ENCODE results near the gene UHMK1.

Gene UHMK1

GRCh38 chr1:162530988-162531319 lies 33.3 kb downstream of the UHMK1 start:
- DNase-seq, result no peak

DNA sequence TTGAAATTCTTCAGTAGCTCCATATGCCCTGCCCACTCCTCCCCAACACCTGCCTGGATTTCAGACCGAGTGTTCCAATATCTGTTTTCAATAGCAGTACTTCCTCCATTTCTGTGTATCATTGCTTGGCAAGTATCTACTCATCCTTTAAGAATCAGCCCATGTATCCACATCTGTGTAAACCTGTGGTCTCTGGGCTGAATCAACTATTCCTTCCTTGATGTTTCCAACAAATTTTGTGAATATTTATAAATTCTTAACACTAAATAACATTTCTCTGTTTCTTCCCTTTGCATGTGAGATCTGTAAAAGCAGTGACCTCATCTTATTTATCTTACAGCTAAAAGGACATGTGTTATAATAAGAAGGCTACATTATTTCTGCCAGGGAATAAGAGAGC lies 37.9 kb downstream of the UHMK1 start:
- DNase-seq, result no peak

- DNase-seq, result no peak
Observed at GRCh38 chr1:162536511-162536910, 38.9 kb downstream of the UHMK1 start.

- DNase-seq, result no peak
Observed at GRCh38 chr1:162537216-162537615, 39.6 kb downstream of the UHMK1 start.

DNA sequence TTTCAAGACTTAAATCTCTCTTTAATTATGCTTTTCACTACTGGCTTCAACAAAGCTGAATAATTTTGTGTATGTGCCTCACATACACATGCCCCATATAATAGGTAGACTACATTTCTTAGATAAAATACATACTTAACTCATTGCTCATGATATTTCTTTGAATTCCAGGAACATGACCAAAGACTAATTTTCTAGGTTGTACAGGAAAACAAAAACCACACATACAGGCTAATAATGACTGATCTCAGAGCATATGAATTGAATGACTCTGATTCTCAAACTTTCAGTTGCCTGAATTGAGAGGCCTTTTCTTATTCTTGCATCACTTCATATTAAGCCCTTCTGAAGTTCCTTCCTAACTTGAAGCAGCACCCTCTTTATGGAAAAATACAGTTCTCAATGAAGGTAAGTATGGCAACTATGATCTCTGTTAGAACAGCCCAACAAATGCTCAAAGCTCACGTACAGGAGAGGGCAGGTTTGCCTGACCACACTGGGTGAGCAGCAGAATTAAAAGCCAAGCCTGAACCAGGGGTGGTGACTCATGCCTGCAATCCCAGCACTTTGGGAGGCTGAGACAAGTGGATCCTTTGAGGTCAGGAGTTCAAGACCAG lies 41.3 kb downstream of the UHMK1 start:
- no peak for DNase-seq

DNA sequence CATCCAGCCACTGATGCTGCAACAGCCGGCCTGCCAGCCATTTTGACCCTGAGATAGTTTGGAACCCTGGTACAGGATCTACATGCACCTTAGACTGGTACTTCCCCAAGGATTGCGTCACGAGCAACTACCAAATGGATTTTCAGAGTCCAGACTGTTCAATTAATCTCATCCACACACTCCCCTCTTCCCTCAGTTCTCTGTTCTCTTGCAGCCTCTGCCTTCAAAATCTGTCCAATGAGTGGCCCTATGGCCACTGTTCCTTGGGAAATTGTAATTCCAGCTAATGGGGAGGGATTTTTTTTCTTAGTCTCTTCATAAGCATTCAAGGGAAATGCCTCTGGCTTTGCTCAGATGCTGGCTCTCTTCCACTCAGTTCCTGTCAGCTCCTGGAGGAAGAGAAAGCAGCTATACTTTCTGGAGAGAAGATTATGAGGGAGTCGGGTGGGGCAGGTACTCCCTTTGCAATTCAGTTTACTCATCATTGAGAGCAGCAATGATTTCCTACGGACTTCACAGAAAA lies 44.1 kb downstream of the UHMK1 start:
- no peak for DNase-seq

DNA sequence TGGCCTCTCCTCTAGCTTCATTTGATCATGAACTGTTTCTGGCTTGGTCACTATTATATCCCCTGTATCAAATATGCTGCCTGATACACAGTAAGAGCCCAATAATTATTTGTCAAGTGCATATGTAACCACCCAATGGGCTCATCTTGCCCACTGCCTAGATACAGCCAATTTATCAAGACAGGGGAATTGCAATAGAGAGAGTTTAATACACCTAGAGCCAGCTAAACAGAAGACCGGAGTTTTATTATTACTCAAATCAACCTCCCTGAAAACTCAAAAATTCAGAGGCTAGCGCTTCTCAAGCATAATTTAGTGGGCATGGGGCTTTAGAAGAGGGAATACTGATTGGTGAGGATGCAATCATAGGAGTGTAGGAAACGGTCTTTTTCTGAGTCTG lies 45.6 kb downstream of the UHMK1 start:
- no peak for DNase-seq

GRCh38 chr1:162548170-162548569 lies 50.6 kb downstream of the UHMK1 start:
- DNase-seq, result no peak

- no peak for DNase-seq
Observed at GRCh38 chr1:162549001-162549400, 51.4 kb downstream of the UHMK1 start.

DNA sequence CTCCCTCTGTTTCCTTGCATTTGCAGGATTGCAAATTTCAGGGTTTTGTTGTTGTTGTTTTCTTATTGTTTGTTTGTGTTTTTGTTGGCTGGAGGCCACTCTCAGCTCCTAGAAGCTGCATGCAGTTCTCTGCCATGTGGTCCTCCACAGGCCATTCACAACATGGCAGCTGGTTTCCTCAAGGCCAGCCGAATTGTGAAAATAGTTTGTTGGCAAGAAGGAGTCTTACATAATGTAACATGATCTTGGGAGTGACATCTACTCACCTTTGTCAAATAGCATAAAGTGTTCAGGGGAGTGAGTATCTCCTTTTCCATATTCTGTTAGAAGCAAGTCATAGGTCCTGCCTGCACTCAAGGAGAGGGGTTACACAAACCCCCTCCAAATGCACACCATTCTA lies 53.3 kb downstream of the UHMK1 start:
- DNase-seq, result no peak

DNA sequence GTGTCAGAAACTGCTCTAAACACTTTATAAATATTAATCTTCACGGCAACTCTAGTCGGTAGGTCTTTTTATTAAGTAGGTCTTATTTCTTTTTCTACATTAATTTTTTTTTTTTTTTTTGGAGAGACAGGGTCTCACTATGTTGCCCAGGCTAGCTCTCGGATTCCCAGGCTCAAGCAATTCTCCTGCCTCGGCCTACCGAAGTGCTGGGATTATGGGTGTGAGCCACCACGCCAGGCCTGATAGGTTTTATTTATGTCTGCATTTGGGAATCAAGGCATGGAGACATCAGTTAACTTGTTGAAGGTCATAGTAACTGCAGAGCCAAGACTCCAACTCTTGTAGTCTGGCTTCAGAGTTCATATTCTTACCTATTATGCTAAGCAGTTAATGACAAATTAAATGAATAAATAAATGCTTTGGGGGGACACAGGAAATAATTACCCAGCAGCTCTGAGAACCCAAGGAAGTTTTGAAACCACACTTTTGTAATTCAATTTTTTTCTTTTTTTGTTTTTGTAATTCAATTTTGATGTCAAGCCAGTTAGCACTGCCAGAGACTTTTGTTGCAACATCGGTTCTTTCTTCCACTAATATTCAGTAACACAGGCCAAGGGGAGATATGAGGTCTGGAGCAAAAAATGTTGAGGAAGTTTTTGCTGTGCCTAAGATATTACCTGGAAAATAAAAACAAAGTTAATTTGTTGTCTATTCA lies 54.5 kb downstream of the UHMK1 start:
- no peak for DNase-seq

- DNase-seq, result no peak
Observed at GRCh38 chr1:162552684-162553252, 55.1 kb downstream of the UHMK1 start.

DNA sequence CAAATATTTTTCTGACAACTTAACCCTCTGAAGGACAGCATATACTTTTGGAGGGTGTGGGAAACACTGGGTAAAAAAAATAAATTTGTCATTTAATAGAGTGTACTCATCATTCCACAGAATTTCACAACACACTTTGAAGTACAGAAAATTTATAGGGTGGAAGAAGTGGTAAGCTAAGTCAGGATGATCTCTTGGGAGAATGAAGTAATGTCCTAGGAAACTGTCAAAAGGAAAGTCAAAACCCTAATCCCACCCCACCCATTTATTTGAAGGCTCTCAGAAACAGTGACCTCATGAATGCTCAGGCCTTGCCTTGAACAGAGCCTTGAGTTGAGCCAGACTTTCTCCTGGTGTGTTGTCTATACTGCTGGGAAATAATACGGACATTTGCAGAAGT lies 56.6 kb downstream of the UHMK1 start:
- DNase-seq, result no peak

DNA sequence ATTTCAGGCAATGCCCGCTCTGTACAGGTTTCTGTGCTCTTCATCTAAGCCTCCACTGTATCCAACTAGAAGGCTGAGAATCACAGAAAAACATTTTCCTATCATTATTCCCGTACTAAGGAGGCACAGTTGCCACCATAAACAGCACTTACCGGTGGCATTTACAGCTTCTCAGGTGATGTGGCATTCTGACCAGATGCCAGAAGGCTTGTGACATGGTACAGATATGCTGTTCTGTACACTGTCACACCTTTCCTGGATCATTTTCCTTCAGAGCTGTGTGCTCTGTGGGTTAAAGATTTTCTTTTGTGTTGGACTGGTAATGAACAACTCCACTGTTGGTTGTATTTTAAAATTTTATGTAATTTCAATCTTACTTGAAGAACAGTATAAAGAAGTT lies 59.9 kb downstream of the UHMK1 start:
- DNase-seq, result no peak

DNA sequence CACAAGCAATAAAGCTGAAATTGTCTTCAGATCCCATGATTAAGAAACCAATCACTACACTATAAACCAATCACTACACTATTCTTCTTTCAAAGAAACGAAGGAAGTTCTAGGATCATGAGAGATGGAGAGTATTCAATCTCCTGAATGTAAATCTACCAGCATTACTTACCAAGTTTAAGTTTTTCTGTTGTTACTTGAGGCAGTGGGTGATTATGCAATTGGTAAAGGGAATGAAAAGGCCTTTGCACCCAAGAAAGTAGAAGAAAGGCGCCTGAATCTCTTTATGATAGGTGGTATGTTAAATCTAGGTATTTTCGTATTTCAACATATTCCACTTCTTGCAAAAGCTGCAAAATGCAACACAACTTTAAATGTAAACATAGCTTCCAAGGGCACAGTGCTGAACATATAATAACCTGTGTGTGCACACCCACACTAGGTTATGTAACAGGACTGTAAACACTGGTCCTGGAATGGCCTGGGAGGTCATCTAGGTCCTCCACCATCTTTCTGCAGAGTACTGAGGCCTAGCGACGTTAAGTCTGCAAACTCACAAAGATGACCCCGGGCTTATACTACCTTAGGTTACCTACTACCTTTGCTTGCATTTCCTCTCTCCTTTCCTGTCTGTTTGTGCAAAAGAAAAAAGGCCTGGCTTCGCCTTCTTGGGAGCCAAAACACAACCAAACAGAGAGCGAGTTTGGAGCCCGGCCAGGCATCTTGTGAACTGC lies 62.9 kb downstream of the UHMK1 start:
- DNase-seq, result no peak

DNA sequence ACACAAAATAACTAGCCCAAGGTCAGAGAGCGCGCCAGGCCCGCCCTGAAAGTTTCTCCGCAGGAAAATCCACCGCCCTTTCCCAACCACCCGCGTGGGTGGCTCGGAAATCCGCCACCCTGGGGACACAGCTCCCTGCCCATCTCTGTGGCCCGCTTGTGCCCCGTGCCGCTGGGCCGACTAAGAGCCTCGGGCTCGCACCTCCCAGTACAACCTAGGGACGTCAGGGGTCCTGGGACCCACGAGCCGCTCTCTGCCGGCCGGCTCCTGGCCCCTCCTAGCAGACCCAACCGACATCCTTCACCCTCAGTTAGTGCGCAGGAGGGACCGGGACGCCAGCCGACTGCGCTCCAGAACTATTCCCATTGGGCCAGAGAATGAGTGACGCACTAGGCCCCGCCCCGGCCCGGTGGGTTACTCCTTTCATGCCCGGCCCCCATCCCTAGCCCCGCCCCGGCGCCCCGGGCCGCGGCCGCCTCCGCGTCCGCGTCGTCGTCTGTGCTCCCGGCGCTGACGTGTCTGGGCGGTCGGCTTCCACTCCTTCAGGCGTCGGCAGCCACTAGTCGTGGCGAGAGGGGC lies 63.5 kb downstream of the UHMK1 start:
- DNase-seq, result peak; percentile 97

DNA sequence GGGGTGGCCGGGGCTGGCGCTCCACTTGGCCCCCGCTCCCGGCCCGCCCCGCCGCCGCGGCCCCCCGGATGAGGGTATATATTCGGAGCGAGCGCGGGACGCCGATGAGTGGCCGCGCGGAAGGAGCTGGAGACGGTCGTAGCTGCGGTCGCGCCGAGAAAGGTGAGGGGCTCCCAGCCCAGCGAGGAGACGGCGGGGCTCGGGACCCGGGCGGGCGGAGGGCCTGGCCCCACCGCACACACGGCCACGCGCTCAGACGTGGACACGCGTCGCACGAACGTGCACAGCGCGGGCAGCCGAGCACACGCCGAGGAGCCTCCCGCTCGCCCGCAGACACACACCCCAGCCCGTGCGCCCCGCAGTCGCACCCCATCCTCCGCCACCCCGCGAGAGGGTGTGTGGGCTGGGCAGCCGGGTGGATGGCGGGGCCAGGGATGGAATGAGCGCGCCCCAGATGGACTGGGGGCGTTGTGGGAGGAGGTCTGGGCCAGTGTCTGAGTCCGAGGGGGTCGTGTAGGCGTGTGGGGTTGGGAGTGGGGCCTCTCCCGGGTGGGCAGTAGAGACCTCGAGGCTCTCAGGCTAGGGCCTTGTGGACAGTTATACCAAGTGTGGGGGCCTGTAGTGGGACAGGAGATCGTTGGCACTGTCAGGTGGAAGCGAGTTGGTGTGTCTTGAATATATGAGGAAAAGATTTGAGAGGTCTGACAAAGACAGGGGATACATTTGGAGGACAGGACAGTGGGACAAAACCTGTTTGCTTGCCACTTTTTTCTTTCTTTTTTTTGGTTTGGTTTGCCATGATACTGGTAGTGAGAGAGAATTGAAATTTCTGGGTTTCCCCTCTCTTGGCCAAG lies 64.2 kb downstream of the UHMK1 start, which contains the start of gene UAP1:
Gene UAP1 (plus strand): TSS at position 107 of the 854 bp plus-strand sequence. CDS start 4,347 bp downstream, outside the sequence.
- no peak for DNase-seq

DNA sequence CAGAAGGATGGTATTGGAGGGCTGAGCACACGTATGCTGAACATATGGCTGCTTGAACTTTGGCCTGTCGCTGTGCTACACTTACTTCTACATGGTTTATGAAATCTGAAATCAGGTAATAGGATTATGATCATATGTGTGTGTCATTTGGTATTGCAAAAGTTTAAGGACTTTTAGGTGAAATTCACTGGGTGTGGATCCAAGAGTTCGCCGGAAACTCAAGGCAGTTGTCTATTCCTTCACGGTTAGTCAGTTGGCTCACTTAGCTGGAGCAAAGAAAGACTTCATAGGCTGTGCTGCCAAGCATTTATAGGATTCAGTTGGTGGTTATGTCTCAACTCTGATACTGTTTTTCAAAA lies 64.8 kb downstream of the UHMK1 start:
- no peak for DNase-seq

GRCh38 chr1:162564762-162565218 lies 67.2 kb downstream of the UHMK1 start:
- DNase-seq, result no peak

- no peak for DNase-seq
Observed at GRCh38 chr1:162565460-162565859, 67.8 kb downstream of the UHMK1 start.

GRCh38 chr1:162566870-162567269 lies 69.3 kb downstream of the UHMK1 start:
- no peak for DNase-seq

GRCh38 chr1:162568802-162569201 lies 71.2 kb downstream of the UHMK1 start:
- no peak for DNase-seq
